C1 segment of cervical spinal cord (tissue), 14 donors: ENCODE data around the gene SPPL2B.
"Not testable (repeated sequence)": the region's sequence is repeated elsewhere in the genome, so short reads cannot be mapped to it uniquely, and the experiment has no call there.

Source experiments
- DNase-seq, 14 donors: peaks; one replicate each; lab custom pipeline; 2025; lab: John Stamatoyannopoulos, UW

SPPL2B gene

GRCh38 chr19:2376784-2377519 is 48.5 kb downstream of the SPPL2B start:
- no peak for DNase-seq

- no peak for DNase-seq
Observed at GRCh38 chr19:2380567-2380966, 52.1 kb downstream of the SPPL2B start.

- DNase-seq, result peak in 13 of 14 donors; percentile 10 to 89 (median 73)
Observed at GRCh38 chr19:2381148-2381820, 52.8 kb downstream of the SPPL2B start.

- DNase-seq, result no peak
Observed at GRCh38 chr19:2382530-2383222, 54.2 kb downstream of the SPPL2B start.

- DNase-seq, result no peak
Observed at GRCh38 chr19:2385053-2385721, 56.7 kb downstream of the SPPL2B start.

GRCh38 chr19:2387367-2388288 is 59.1 kb downstream of the SPPL2B start:
- DNase-seq, result no peak

GRCh38 chr19:2389594-2389993 is 61.1 kb downstream of the SPPL2B start:
- no peak for DNase-seq

GRCh38 chr19:2391118-2391725 is 62.7 kb downstream of the SPPL2B start:
- peak in 6 of 14 donors; percentile 3 to 31 (median 8) for DNase-seq

- DNase-seq, result no peak
Observed at GRCh38 chr19:2392366-2392765, 63.9 kb downstream of the SPPL2B start.

- DNase-seq, result not testable (repeated sequence)
Observed at GRCh38 chr19:2392899-2393298, 64.4 kb downstream of the SPPL2B start.

- peak in 1 of 14 donors; percentile 37 for DNase-seq
Observed at GRCh38 chr19:2394054-2394441, 65.6 kb downstream of the SPPL2B start.

GRCh38 chr19:2394442-2395292 is 66.2 kb downstream of the SPPL2B start:
- DNase-seq, result peak in 1 of 14 donors; percentile 11

GRCh38 chr19:2395293-2395829 is 66.9 kb downstream of the SPPL2B start:
- not testable (repeated sequence) for DNase-seq

GRCh38 chr19:2397173-2397572 is 68.7 kb downstream of the SPPL2B start:
- not testable (repeated sequence) for DNase-seq

GRCh38 chr19:2398735-2399305 is 70.3 kb downstream of the SPPL2B start:
- DNase-seq, result no peak

- no peak for DNase-seq
Observed at GRCh38 chr19:2399582-2399981, 71.1 kb downstream of the SPPL2B start.
